AG09319 (cell line): ENCODE results near the gene PTTG2.
"Not testable (repeated sequence)": the region's sequence is repeated elsewhere in the genome, so short reads cannot be mapped to it uniquely, and the experiment has no call there.

ENCODE experiments used
- DNase-seq: peaks from one replicate; pipeline ENCODE4 v3.0.0-alpha.2; 2010; ENCODE audit warnings: low read depth; ENCODE audit errors: extremely low read depth
- TF ChIP-seq, protein P1 (sequence below): IDR thresholded peaks from 2 replicates; pipeline ENCODE4 v1.5.1; 2011; ENCODE audit warnings: low read depth, mild to moderate bottlenecking, inconsistent platforms, low read length, moderate library complexity

PTTG2 gene

DNA sequence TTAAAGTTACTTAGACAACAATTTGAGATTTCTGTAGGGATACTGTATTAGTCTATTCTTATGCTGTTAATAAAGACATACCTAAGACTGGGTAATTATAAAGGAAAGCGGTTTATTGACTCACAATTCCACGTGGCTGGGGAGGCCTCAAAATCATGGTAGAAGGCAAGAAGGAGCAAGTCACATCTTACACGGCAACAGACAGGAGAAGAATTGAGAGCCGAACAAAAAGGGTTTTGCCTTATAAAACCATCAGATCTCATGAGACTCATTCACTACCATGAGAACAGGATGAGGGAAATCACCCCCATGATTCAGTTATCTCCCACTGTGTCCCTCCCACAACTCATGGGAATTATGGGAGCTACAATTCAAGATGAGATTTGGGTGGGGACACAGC is 11.0 kb downstream of the PTTG2 start:
- TF ChIP-seq, protein P1, sequence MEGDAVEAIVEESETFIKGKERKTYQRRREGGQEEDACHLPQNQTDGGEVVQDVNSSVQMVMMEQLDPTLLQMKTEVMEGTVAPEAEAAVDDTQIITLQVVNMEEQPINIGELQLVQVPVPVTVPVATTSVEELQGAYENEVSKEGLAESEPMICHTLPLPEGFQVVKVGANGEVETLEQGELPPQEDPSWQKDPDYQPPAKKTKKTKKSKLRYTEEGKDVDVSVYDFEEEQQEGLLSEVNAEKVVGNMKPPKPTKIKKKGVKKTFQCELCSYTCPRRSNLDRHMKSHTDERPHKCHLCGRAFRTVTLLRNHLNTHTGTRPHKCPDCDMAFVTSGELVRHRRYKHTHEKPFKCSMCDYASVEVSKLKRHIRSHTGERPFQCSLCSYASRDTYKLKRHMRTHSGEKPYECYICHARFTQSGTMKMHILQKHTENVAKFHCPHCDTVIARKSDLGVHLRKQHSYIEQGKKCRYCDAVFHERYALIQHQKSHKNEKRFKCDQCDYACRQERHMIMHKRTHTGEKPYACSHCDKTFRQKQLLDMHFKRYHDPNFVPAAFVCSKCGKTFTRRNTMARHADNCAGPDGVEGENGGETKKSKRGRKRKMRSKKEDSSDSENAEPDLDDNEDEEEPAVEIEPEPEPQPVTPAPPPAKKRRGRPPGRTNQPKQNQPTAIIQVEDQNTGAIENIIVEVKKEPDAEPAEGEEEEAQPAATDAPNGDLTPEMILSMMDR = no peak
- no peak for DNase-seq

DNA sequence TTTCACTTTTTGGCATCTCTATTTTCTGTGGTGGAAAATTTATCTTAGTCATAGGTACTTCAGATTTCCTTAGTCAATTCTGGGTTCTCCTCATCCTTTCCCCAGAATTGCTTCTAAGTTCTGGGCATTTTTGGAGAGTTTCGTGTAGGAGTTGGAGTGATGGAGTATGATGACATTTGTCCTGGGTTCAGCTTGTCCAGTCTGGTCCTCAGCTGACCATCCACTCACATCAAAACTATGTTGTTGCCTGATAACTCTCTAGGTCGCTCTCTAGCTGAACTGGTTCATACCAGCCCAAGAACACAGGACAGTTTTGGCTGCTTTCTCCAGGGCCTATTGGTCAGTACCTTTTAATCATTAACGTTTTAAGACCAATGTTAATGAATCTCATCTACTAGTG is 13.2 kb downstream of the PTTG2 start:
- TF ChIP-seq, protein P1 = no peak
- DNase-seq = no peak

DNA sequence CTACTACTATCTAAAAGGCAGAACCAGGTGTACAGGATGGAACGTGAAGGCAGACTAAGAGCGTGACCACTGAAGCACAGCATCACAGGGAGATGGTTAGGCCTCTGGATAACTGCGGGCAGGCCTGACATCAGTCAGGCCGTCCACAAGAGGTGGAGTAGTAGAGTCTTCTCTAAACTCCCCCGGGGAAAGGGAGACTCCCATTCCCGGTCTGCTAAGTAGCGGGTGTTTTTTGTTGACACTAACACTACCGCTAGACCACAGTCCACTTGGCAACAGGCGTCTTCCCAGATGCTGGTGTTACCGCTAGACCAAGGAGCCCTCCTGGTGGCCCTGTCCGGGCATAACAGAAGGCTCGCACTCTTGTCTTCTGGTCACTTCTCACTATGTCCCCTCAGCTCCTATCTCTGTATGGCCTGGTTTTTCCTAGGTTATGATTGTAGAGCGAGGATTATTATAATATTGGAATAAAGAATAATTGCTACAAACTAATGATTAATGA is 15.2 kb downstream of the PTTG2 start:
- DNase-seq = not testable (repeated sequence)

DNA sequence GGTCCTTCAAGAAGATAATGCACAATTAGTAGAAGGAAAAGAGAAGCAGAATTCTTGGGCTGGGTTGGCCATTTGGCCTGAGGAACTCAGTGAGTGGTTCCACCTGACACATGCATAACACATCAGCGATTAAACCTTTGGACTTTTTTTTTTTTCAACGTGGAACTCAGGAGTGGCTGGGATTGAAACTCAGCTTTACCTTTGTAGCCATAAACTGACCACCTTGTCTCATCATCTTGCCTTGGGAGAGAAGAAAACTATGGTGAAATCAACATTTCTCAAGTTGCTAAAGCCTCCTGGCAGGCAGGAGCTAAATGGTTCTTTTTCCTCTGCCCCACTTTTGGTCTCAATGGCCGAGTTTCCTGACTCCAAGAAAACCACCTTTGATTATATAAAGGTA is 16.3 kb downstream of the PTTG2 start:
- DNase-seq = no peak
- TF ChIP-seq, protein P1 = no peak

DNA sequence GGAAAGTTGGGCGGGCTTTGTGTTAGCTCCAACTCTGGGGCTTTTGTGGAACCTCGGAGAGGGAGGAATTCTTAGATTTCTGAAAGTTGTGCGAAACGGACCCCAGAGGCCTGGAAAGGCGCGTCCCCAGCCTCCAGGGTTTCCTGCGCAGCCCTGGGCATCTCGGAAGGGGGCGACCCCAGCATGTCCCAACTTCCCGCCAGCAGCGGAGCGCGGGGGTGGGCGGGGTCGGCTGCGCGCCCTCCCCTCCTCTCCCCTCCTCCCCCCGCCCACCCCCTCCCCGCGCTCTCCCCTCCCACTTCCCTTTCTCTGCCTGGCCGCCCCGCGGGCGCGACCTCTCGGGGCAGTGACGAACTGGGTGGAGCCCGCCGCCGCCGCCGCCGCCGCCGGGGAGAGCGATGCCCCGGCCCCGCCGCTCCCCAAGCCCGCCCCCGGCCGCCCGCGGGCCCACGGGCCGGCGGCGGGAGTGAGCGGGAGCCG is 16.8 kb downstream of the PTTG2 start:
- DNase-seq = peak; percentile 32
- TF ChIP-seq, protein P1 = no peak; the same call in none of the 2 replicates

DNA sequence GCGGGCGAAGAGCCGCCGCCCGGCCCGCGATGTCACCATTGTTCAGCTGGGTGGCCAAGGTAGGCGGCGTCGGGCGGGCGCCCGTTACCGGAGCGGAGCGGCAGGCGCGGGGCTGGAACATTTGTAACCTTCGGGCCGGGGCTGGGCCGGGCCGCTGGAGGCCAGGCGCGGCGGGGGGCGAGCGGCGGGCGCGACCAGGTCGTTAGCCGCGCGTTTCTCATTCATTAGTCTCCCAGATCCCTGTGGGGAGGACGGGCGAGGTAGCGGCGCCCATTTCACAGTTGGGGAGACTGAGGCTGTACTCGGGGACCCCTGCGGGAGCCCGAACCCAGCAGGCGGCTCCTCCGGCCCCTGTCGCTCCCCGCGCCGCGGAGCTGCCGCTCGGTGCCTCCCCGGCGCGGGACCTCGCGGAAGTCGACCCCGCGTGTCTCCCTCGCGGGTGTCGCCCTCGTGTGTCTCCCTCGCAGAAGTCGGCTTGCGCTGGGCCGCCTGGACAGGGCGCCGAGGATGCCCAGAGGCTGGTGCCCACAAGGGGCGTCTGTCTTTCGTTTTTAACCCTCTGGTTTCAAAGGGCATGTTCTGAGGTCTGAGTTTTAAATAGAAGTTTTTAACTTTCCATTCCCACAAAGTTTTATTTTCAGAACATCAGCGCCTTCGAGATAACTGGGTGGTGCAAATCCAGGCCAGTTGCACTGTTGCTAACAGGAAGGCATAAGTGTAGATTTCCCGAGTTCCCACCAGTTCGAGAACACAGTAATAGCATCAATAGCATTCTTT is 17.5 kb downstream of the PTTG2 start:
- peak; percentile 27 for DNase-seq

DNA sequence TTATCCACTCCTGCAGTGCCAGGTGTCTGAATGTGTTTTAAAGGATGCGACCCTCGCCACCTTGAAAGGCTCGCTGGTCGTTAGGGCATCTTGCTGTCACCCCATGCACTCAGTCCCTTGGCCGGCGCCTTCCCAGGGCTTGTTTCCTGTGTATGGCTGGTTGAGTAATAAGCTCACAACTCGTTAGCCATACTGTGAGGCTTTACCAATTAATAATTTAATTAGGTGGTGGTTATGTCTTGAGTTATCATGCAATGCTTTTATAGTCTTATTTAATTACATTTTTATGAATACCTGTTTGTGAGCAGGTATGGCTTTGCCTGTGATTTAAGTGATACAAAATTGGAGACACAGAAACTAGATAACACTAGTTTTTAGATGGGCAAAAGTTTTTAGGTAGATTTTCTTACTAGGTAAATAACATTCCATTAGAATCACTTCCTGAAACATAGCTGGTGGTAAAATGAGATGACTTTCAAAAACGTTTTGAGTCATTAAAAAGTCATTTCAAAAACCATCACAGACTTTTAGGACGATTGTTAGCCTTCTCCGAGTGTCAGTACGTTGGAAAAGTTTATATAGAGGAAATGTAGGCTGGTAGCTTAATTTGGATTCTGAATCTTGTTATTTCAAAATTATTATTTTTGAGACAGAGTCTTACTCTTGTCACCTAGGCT is 18.2 kb downstream of the PTTG2 start:
- TF ChIP-seq, protein P1 = no peak
- DNase-seq = no peak

More for the DNA sequence above, 17.5 kb downstream of the PTTG2 start:
- TF ChIP-seq, protein P1 = peak; percentile 57
